Measurements from ENCODE around the gene CTNND2. TPM values are rescaled to one million over a fixed set of nuclear protein-coding genes. Genes with fewer than 3 reads are reported as not detected.

The CTNND2 gene
- total and polyA plus RNA-seq, 2 donors (not counting 1 experiment from before 2014, with no cell fraction given) = not detected

GRCh38 chr5:11547140-11547539 lies 357.1 kb downstream of the CTNND2 start:
- H3K4me3 Mint-ChIP-seq = no peak overlapping the region
- Histone ChIP-seq H3K27me3 (replicated peaks in 1 of 4; ENCODE audit: control extremely low read depth in 1 of 4, control insufficient read depth in 3 of 4, insufficient read depth in 4 of 4, low read length in 3 of 4) (no peaks in the 10 kb centered on the region), H3K4me2 (replicated peaks; ENCODE audit: low read depth, low read length, poor library complexity, severe bottlenecking) (no peak overlapping the region), H3K27ac (ENCODE audit: low read length in 2 of 2) (no peak overlapping the region), H3K4me3 (ENCODE audit: control extremely low read depth in 1 of 5, extremely low read depth in 1 of 5, insufficient read depth in 1 of 5, low read depth in 2 of 5, low read length in 4 of 5) (no peak overlapping the region), H3K4me1 (ENCODE audit: control insufficient read depth in 2 of 2, insufficient read depth in 2 of 2, low read length in 2 of 2) (no peaks in the 10 kb centered on the region), H3K9ac (ENCODE audit: low read length) (no peak overlapping the region), H3K9me3 (ENCODE audit: control extremely low read depth in 1 of 3, control insufficient read depth in 2 of 3, insufficient read depth in 1 of 3, low read length in 2 of 3) (peaks cover 0 to 4% (median 0%) of the 10 kb centered on the region in 3 donors), H2AFZ (ENCODE audit: insufficient read depth, low read depth, low read length, poor library complexity, severe bottlenecking) (no peak overlapping the region), H3K79me2 (ENCODE audit: control insufficient read depth, insufficient read depth, low read length) (no peaks in the 10 kb centered on the region), H3K36me3 (replicated peaks in 1 of 2; ENCODE audit: control extremely low read depth in 1 of 2, control insufficient read depth in 1 of 2, extremely low read depth in 1 of 2, insufficient read depth in 2 of 2, low read length in 1 of 2) (no peaks in the 10 kb centered on the region), H4K20me1 (ENCODE audit: control insufficient read depth, insufficient read depth, low read length, poor library complexity, severe bottlenecking) (no peaks in the 10 kb centered on the region)
- no peaks in the 10 kb centered on the region for H3K4me1 Mint-ChIP-seq
- H3K27me3 Mint-ChIP-seq = no peaks in the 10 kb centered on the region
- TF ChIP-seq EZH2 (IDR thresholded peaks at IDR 0.05; ENCODE audit: borderline replicate concordance, insufficient read depth, low read depth, low read length, poor library complexity, severe bottlenecking) = no peak
- no peak for TF ChIP-seq CTCF (IDR thresholded peaks at IDR 0.05)
- H3K9me3 Mint-ChIP-seq (ENCODE audit: insufficient read depth) = peaks cover 3% of the 10 kb centered on the region
- DNase-seq = no peak
- WGBS (ENCODE audit: insufficient coverage) = no CpG with 5 or more reads among the region's 5 CpGs
- ChIA-PET POLR2A (no interaction called here), CTCF (no interaction called here)
- no peak for ATAC-seq (ENCODE audit: low read depth)
- intact Hi-C loops (cut with micrococcal nuclease) = no loop called here
- H3K27ac Mint-ChIP-seq = no peak overlapping the region

- peaks cover 3% of the 10 kb centered on the region for H3K9me3 Mint-ChIP-seq (ENCODE audit: insufficient read depth)
- Histone ChIP-seq H3K36me3 (replicated peaks in 1 of 2; ENCODE audit: control extremely low read depth in 1 of 2, control insufficient read depth in 1 of 2, extremely low read depth in 1 of 2, insufficient read depth in 2 of 2, low read length in 1 of 2) (no peaks in the 10 kb centered on the region), H3K4me2 (replicated peaks; ENCODE audit: low read depth, low read length, poor library complexity, severe bottlenecking) (no peak overlapping the region), H3K9ac (ENCODE audit: low read length) (no peak overlapping the region), H2AFZ (ENCODE audit: insufficient read depth, low read depth, low read length, poor library complexity, severe bottlenecking) (no peak overlapping the region), H4K20me1 (ENCODE audit: control insufficient read depth, insufficient read depth, low read length, poor library complexity, severe bottlenecking) (no peaks in the 10 kb centered on the region), H3K4me1 (ENCODE audit: control insufficient read depth in 2 of 2, insufficient read depth in 2 of 2, low read length in 2 of 2) (no peaks in the 10 kb centered on the region), H3K27me3 (replicated peaks in 1 of 4; ENCODE audit: control extremely low read depth in 1 of 4, control insufficient read depth in 3 of 4, insufficient read depth in 4 of 4, low read length in 3 of 4) (no peaks in the 10 kb centered on the region), H3K4me3 (ENCODE audit: control extremely low read depth in 1 of 5, extremely low read depth in 1 of 5, insufficient read depth in 1 of 5, low read depth in 2 of 5, low read length in 4 of 5) (no peak overlapping the region), H3K27ac (ENCODE audit: low read length in 2 of 2) (no peak overlapping the region), H3K9me3 (ENCODE audit: control extremely low read depth in 1 of 3, control insufficient read depth in 2 of 3, insufficient read depth in 1 of 3, low read length in 2 of 3) (no peaks in the 10 kb centered on the region), H3K79me2 (ENCODE audit: control insufficient read depth, insufficient read depth, low read length) (no peaks in the 10 kb centered on the region)
- 86% methylated on average over 4 of the region's 5 CpGs for WGBS (ENCODE audit: insufficient coverage)
- ChIA-PET CTCF (no interaction called here), POLR2A (no interaction called here)
- TF ChIP-seq EZH2 (IDR thresholded peaks at IDR 0.05; ENCODE audit: borderline replicate concordance, insufficient read depth, low read depth, low read length, poor library complexity, severe bottlenecking) = no peak
- TF ChIP-seq CTCF (IDR thresholded peaks at IDR 0.05) = no peak
- intact Hi-C loops (cut with micrococcal nuclease) = no loop called here
- no peaks in the 10 kb centered on the region for H3K27me3 Mint-ChIP-seq
- no peak overlapping the region for H3K4me3 Mint-ChIP-seq
- DNase-seq (no peak), ATAC-seq (ENCODE audit: low read depth) (no peak)
- H3K4me1 Mint-ChIP-seq = no peaks in the 10 kb centered on the region
- no peak overlapping the region for H3K27ac Mint-ChIP-seq
Measured at GRCh38 chr5:11540112-11540511, 364.1 kb downstream of the CTNND2 start.
